GDM1 (cell line): Measurements from ENCODE around the gene GLUD2.
"Not testable (repeated sequence)": the region's sequence is repeated elsewhere in the genome, so short reads cannot be mapped to it uniquely, and the experiment has no call there.

ENCODE experiments used
- DNase-seq: peaks from one replicate; lab custom pipeline; 2025; lab: John Stamatoyannopoulos, UW

The GLUD2 gene

GRCh38 chrX:121047441-121048419 lies at the start of gene GLUD2:
TSS of gene GLUD2 (plus strand) at chrX:121047610. CDS start at chrX:121047685, 75 bp downstream.
- not testable (repeated sequence) for DNase-seq

GRCh38 chrX:120999413-120999812 lies 48.0 kb upstream of the GLUD2 start:
- DNase-seq = no peak

GRCh38 chrX:121000589-121000988 lies 46.8 kb upstream of the GLUD2 start:
- no peak for DNase-seq

GRCh38 chrX:121008920-121009319 lies 38.5 kb upstream of the GLUD2 start:
- DNase-seq = no peak

- DNase-seq = no peak
Observed at GRCh38 chrX:121009764-121010163, 37.6 kb upstream of the GLUD2 start.

- no peak for DNase-seq
Observed at GRCh38 chrX:121010218-121010617, 37.2 kb upstream of the GLUD2 start.

- no peak for DNase-seq
Observed at GRCh38 chrX:121011254-121011653, 36.2 kb upstream of the GLUD2 start.

- DNase-seq = no peak
Observed at GRCh38 chrX:121013897-121014455, 33.4 kb upstream of the GLUD2 start.

- DNase-seq = no peak
Observed at GRCh38 chrX:121014826-121015225, 32.6 kb upstream of the GLUD2 start.

- DNase-seq = no peak
Observed at GRCh38 chrX:121028419-121028818, 19.0 kb upstream of the GLUD2 start.

GRCh38 chrX:121030083-121030482 lies 17.3 kb upstream of the GLUD2 start:
- no peak for DNase-seq

- DNase-seq = no peak
Observed at GRCh38 chrX:121032531-121032930, 14.9 kb upstream of the GLUD2 start.

- no peak for DNase-seq
Observed at GRCh38 chrX:121036137-121036536, 11.3 kb upstream of the GLUD2 start.

- no peak for DNase-seq
Observed at GRCh38 chrX:121036951-121037350, 10.5 kb upstream of the GLUD2 start.

- no peak for DNase-seq
Observed at GRCh38 chrX:121050781-121051180, 3.4 kb downstream of the GLUD2 start.

- DNase-seq = no peak
Observed at GRCh38 chrX:121052122-121052521, 4.7 kb downstream of the GLUD2 start.

- no peak for DNase-seq
Observed at GRCh38 chrX:121062289-121062688, 14.9 kb downstream of the GLUD2 start.

- no peak for DNase-seq
Observed at GRCh38 chrX:121064579-121064978, 17.2 kb downstream of the GLUD2 start.

GRCh38 chrX:121084247-121084646 lies 36.8 kb downstream of the GLUD2 start:
- DNase-seq = not testable (repeated sequence)

- DNase-seq = no peak
Observed at GRCh38 chrX:121084903-121085611, 37.6 kb downstream of the GLUD2 start.

GRCh38 chrX:121085612-121086010 lies 38.2 kb downstream of the GLUD2 start:
- DNase-seq = no peak

- DNase-seq = no peak
Observed at GRCh38 chrX:121093011-121093410, 45.6 kb downstream of the GLUD2 start.
